Osteocyte (in vitro differentiated cells): ENCODE data around the gene KLF8. TPM values are rescaled to one million over a fixed set of nuclear protein-coding genes. Genes with fewer than 3 reads are reported as not detected.
A peak's percentile ranks its signal among the peaks of the same experiment; 100 is the strongest.

Experiments
- DNase-seq: peaks from one replicate; pipeline ENCODE4 v3.0.0; 2021; ENCODE audit warnings: mixed read lengths; ENCODE audit not compliant: unreplicated experiment; ENCODE audit errors: extremely low spot score
- H3K27ac Mint-ChIP-seq: one replicate; pipeline ENCODE4 v1.8.0; 2021; ENCODE audit warnings: mild to moderate bottlenecking, mixed read lengths; ENCODE audit not compliant: unreplicated experiment
- H3K27me3 Mint-ChIP-seq: one replicate; pipeline ENCODE4 v1.8.0; 2021; ENCODE audit warnings: mixed read lengths; ENCODE audit not compliant: unreplicated experiment
- H3K36me3 Mint-ChIP-seq: one replicate; pipeline ENCODE4 v1.8.0; 2021; ENCODE audit warnings: mixed read lengths; ENCODE audit not compliant: unreplicated experiment
- H3K4me1 Mint-ChIP-seq: one replicate; pipeline ENCODE4 v1.8.0; 2021; ENCODE audit warnings: mixed read lengths; ENCODE audit not compliant: unreplicated experiment
- H3K4me3 Mint-ChIP-seq: one replicate; pipeline ENCODE4 v1.8.0; 2021; ENCODE audit warnings: mild to moderate bottlenecking, moderate library complexity, mixed read lengths; ENCODE audit not compliant: unreplicated experiment
- H3K9me3 Mint-ChIP-seq: one replicate; pipeline ENCODE4 v1.8.0; 2021; ENCODE audit warnings: mixed read lengths; ENCODE audit not compliant: unreplicated experiment
- CTCF ChIP-seq: fragments of 200-600 bp; sonication (generic); IDR thresholded peaks from 2 replicates; pipeline ENCODE4 v1.5.0; 2021; ENCODE audit warnings: antibody characterized with exemption, mild to moderate bottlenecking, moderate library complexity
- total RNA-seq: library from RNA; stranded (reverse); gene quantifications from 2 replicates; pipeline ENCODE4 v1.2.1, GENCODE V29; 2021

The KLF8 gene
- total RNA-seq, 1 donor from 2014 or later: 0.78 TPM

GRCh38 chrX:56233100-56233499 lies 944 bp downstream of the KLF8 start:
- TF ChIP-seq CTCF: no peak
- Mint-ChIP-seq H3K36me3 (no peaks in the 10 kb centered on the region), H3K27me3 (peaks cover 10% of the 10 kb centered on the region), H3K4me3 (no peak overlapping the region), H3K4me1 (no peaks in the 10 kb centered on the region), H3K9me3 (peaks cover 4% of the 10 kb centered on the region), H3K27ac (no peak overlapping the region)
- DNase-seq: no peak

GRCh38 chrX:56233682-56234081 lies 1.5 kb downstream of the KLF8 start:
- no peak for DNase-seq
- Mint-ChIP-seq H3K4me1 (no peaks in the 10 kb centered on the region), H3K9me3 (peaks cover 5% of the 10 kb centered on the region), H3K36me3 (no peaks in the 10 kb centered on the region), H3K27ac (no peak overlapping the region), H3K4me3 (no peak overlapping the region), H3K27me3 (peaks cover 10% of the 10 kb centered on the region)
- no peak for TF ChIP-seq CTCF

GRCh38 chrX:56248492-56248891 lies 16.3 kb downstream of the KLF8 start:
- peak; percentile 65 for TF ChIP-seq CTCF
- H3K27me3 Mint-ChIP-seq: no peaks in the 10 kb centered on the region
- no peak for DNase-seq
- no peaks in the 10 kb centered on the region for H3K4me1 Mint-ChIP-seq
- H3K4me3 Mint-ChIP-seq: no peak overlapping the region
- no peaks in the 10 kb centered on the region for H3K36me3 Mint-ChIP-seq
- peaks cover 24% of the 10 kb centered on the region for H3K9me3 Mint-ChIP-seq
- H3K27ac Mint-ChIP-seq: no peak overlapping the region

GRCh38 chrX:56253832-56254703 lies 21.9 kb downstream of the KLF8 start:
- DNase-seq: no peak
- Mint-ChIP-seq H3K27me3 (no peaks in the 10 kb centered on the region), H3K9me3 (peaks cover 37% of the 10 kb centered on the region), H3K36me3 (no peaks in the 10 kb centered on the region), H3K4me3 (no peak overlapping the region), H3K27ac (no peak overlapping the region), H3K4me1 (no peaks in the 10 kb centered on the region)
- no peak for TF ChIP-seq CTCF

GRCh38 chrX:56268888-56269287 lies 36.7 kb downstream of the KLF8 start:
- H3K27me3 Mint-ChIP-seq: no peaks in the 10 kb centered on the region
- no peak overlapping the region for H3K4me3 Mint-ChIP-seq
- no peak for TF ChIP-seq CTCF
- H3K27ac Mint-ChIP-seq: no peak overlapping the region
- H3K36me3 Mint-ChIP-seq: no peaks in the 10 kb centered on the region
- H3K9me3 Mint-ChIP-seq: peaks cover 17% of the 10 kb centered on the region
- no peak for DNase-seq
- H3K4me1 Mint-ChIP-seq: no peaks in the 10 kb centered on the region
